HUES64 (cell line): ENCODE measurements around the gene BRME1.
A peak's percentile ranks its signal among the peaks of the same experiment; 100 is the strongest.

ENCODE experiments used
- H3K27ac ChIP-seq: 2 replicates; pipeline ENCODE4 v1.7.0; 2013; ENCODE audit warnings: low read depth, low read length, inconsistent platforms
- H3K27me3 ChIP-seq: 2 replicates; pipeline ENCODE4 v1.6.1; 2013; ENCODE audit warnings: mild to moderate bottlenecking, low read length; ENCODE audit not compliant: insufficient read depth
- H3K36me3 ChIP-seq: 2 replicates; pipeline ENCODE4 v1.6.1; 2013; ENCODE audit warnings: mild to moderate bottlenecking, low read length; ENCODE audit not compliant: insufficient read depth
- H3K4me1 ChIP-seq: 2 replicates; pipeline ENCODE4 v1.6.1; 2013; ENCODE audit warnings: mild to moderate bottlenecking, low read length, moderate library complexity; ENCODE audit not compliant: insufficient read depth
- H3K4me3 ChIP-seq: 2 replicates; pipeline ENCODE4 v1.5.1; 2013; ENCODE audit warnings: mild to moderate bottlenecking, low read length, moderate library complexity
- H3K9ac ChIP-seq: 2 replicates; pipeline ENCODE4 v1.6.1; 2013; ENCODE audit warnings: mild to moderate bottlenecking, low read depth, low read length
- H3K9me3 ChIP-seq: 2 replicates; pipeline ENCODE4 v1.6.1; 2013; ENCODE audit warnings: low read depth, low read length; ENCODE audit not compliant: insufficient read depth
- WGBS: fragments of 150-250, 120-280 bp; methylation state at CpG from one replicate; pipeline ENCODE4 v1.1.7; 2013; ENCODE audit warnings: missing lambda C conversion rate; 5-methylcytosine and 5-hydroxymethylcytosine counted together

Gene BRME1

DNA sequence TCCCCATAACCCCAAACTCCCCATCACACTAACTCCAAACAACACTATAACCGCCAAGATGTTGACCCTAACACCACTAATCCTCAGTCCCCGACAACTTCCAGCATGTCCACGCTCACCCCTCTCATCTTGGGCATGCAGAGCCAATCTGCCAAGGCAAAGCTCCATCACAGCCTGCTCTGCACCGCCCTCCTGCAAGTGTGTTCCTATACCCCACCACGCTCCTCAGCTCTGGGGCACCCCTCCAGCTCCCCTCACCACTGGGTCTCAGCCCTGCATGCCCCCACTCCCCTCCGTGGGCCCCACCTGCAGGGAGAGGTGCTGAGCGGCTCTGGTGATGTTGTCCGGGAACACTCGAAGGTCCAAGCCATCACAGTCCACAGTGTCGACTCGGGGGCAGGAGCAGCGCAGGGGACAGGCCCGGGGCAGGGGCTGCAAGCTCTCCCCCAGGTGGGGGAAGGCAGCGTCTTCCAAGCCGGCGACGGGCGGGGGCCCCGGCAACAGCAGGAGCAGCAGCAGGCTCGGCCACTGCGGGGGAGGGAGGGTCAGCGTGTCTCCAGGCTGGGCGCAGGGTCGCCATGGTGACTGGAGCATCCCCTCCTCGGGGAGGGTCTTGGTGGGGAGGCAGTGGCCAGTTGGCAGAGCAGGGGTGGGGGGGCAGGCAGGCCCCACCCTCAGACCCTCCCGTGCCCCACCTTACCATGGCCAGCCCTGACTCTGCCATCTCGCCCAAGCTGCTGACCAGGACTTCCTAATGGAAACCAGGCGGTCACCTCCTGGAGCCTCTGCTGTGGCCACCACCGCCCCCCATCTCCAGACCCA is 31.8 kb upstream of the BRME1 start:
- Histone ChIP-seq H3K9ac (no peak overlapping the region), H3K27me3 (peaks cover 2% of the 10 kb centered on the region; the same call in 1 of the 2 replicates), H3K36me3 (no peaks in the 10 kb centered on the region), H3K4me3 (peak overlapping the region; percentile 13; the same call in 1 of the 2 replicates), H3K9me3 (no peaks in the 10 kb centered on the region; the same call in 1 of the 2 replicates), H3K4me1 (peaks cover 14% of the 10 kb centered on the region), H3K27ac (no peak overlapping the region)
- 36% methylated on average over 28 of the region's 29 CpGs for WGBS

DNA sequence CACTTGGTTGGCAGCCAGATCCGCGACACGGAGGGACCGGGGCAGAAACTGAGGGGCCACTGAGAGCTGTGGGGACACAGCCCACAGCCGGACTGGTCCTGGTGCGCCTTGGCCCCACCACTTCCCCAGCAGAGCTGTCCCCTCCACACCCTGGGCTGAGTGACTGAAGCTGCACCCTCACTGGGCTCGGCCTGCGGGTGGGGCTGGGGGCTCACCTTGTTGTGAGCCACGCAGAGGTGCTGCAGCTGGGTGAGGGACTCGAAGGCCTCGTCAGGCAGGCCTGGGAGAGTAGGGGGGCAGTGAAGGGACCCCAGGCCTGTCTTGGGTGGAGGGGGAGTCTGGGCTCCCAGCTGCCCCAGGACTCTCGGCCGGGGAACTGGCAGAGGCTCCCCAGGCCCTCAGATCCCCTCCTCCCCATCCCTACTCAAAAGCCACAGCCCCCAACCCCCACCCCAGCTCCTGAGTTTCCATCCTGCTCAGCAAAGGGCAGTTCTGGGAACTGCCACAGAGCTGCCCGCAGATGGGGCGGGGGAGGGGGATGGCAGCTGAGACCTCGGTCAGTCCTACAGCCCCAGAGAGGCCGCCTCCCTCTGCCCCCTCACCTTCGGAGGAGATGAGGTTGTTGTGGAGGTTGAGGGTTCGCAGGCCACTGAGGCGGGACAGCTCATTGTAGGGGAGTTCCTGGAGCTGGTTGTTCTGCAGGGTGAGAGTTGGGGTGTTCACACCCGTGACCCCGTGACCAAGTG is 30.0 kb upstream of the BRME1 start:
- Histone ChIP-seq H3K9ac (no peak overlapping the region), H3K27me3 (peaks cover 2% of the 10 kb centered on the region; the same call in 1 of the 2 replicates), H3K36me3 (no peaks in the 10 kb centered on the region), H3K4me3 (no peak overlapping the region), H3K27ac (peak overlapping the region; percentile 37; the same call in 1 of the 2 replicates), H3K9me3 (no peaks in the 10 kb centered on the region), H3K4me1 (peaks cover 14% of the 10 kb centered on the region)
- 69% methylated on average over 21 of the region's 22 CpGs for WGBS

DNA sequence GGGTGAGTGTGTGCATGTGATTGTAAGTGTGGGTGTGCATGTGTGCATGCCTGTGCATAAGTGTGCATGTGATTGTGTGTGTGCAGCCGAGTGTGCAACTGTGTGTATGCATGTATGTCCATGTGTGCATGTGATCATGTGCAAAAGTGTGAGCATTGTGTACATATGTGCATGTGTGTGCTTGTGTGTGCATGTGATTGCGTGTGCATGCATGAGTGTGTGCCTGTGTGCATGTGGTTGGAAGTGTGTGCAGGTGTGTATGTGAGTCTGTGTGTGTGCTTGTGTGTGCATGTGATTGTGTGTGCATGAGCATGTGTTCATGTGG is 28.8 kb upstream of the BRME1 start:
- Histone ChIP-seq H3K4me1 (peaks cover 14% of the 10 kb centered on the region), H3K27ac (no peak overlapping the region), H3K36me3 (no peaks in the 10 kb centered on the region), H3K27me3 (peaks cover 2% of the 10 kb centered on the region; the same call in 1 of the 2 replicates), H3K4me3 (no peak overlapping the region), H3K9me3 (no peaks in the 10 kb centered on the region), H3K9ac (no peak overlapping the region)
- WGBS, result 93% methylated on average over 2 of the region's 2 CpGs

DNA sequence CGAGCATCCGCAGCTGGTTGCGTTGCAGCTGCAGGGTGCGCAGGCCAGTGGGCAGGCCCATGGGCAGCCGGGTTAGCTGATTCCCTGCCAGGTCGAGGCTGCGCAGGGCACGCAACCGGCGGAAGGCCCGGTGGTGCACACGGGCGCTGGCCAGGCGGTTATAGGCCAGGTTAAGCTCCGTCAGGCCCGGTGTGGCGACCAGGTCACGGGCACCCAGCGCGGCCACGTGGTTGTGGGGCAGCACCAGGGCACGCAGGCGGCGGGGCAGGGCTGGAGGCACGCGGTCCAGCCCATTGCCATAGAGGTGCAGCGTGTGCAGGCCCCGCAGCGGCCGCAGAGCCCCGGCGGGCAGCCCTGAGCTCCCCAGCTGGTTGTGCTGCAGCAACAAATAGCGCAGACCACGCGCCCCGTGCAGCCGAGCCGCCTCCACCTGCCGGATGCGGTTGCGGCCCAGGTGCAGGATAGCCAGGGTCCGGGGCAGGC is 27.0 kb upstream of the BRME1 start:
- Histone ChIP-seq H3K9me3 (no peaks in the 10 kb centered on the region), H3K4me1 (peaks cover 14% of the 10 kb centered on the region), H3K4me3 (no peak overlapping the region), H3K9ac (no peak overlapping the region), H3K36me3 (peaks cover 5% of the 10 kb centered on the region), H3K27me3 (no peaks in the 10 kb centered on the region), H3K27ac (no peak overlapping the region)
- 95% methylated on average over 42 of the region's 42 CpGs for WGBS

DNA sequence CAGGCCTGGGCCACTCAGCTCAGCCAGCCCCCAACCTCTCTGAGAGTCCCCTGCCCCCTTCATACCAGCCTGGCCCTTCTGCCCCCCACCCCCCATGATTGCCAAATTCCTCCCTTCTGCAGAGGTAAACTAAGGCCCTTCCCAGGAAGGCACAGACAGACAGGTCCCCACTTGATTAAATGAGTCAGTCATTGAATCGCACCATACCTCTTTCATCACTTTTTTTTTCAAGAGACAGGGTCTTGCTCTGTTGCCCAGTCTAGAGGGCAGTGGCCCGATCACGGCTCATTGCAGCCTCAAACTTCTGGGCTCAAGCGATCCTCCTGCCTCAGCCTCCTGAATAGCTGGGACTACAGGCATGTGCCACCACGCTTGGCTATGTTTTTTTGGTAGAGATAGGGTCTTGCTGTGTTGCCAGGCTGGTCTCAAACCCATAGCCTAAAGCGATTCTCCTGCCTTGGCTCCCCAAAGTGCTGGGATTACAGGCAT is 26.3 kb upstream of the BRME1 start:
- 95% methylated on average over 6 of the region's 6 CpGs for WGBS
- no peak overlapping the region for H3K4me3 ChIP-seq
- H3K36me3 ChIP-seq, result peaks cover 8% of the 10 kb centered on the region
- peaks cover 8% of the 10 kb centered on the region for H3K4me1 ChIP-seq
- H3K27me3 ChIP-seq, result no peaks in the 10 kb centered on the region
- H3K9me3 ChIP-seq, result no peaks in the 10 kb centered on the region
- H3K9ac ChIP-seq, result no peak overlapping the region
- H3K27ac ChIP-seq, result no peak overlapping the region

DNA sequence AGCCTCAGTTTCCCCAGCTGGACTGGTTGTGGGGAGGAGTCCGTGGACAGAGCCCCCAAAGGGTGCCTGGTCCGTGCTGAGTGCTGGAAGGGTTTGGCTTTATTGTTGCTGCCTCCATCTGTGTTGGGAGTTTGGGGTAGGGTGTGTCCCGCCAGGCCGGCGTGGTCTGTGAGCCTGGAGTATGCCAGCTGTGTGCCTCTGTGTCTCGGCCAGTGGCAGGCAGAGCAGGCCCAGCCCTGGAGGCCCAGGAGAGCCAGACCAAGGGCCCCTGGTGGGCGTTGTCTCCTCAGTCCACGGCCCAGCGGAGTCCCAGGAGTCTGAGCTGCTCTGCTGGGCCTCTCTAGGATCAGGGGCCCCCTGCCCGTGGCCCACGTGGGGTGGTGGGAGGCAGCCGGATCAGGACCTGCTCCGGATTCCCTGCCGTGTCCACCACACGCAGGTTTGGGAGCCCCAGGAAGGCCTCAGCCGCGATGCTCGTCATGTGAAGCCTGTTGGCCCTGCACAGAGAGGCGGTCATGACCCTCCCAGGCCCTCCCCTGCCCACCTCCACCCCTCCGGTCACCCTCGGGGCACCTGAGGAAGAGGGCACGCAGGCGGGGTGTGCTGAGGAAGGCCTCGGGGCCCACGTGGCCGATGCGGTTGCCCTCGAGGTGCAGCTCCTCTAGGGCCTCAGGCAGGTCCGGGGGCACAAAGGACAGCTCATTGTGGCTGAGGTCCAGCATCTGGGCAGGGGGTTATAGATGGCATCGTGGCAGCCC is 25.7 kb upstream of the BRME1 start:
- H3K36me3 ChIP-seq, result peaks cover 14% of the 10 kb centered on the region
- H3K9ac ChIP-seq, result no peak overlapping the region
- WGBS, result 93% methylated on average over 30 of the region's 30 CpGs
- H3K4me3 ChIP-seq, result no peak overlapping the region
- H3K4me1 ChIP-seq, result peaks cover 8% of the 10 kb centered on the region
- no peaks in the 10 kb centered on the region for H3K9me3 ChIP-seq
- no peaks in the 10 kb centered on the region for H3K27me3 ChIP-seq
- H3K27ac ChIP-seq, result no peak overlapping the region

DNA sequence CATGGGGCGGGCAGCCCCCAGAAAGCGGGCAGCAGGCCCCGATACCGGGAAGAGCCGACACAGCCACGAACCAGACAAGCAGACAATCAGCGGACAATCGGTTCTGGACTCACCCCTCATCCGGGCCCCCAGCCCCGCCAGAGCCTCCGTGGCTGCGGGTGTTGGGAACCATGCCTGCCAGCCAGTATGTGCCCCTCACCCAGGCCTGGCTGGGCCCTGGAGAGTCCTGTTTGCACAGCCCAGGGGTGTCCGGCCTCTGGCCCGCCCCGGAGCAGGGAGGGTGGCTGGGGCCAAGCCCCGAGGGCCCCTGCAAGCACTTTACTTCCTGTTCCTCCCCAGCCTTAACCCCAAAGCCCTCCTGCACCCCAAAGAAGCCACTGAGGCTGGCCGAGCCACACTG is 24.5 kb upstream of the BRME1 start:
- H3K4me3 ChIP-seq, result no peak overlapping the region
- no peaks in the 10 kb centered on the region for H3K9me3 ChIP-seq
- peaks cover 21% of the 10 kb centered on the region for H3K36me3 ChIP-seq
- H3K27me3 ChIP-seq, result no peaks in the 10 kb centered on the region
- H3K27ac ChIP-seq, result no peak overlapping the region
- no peak overlapping the region for H3K9ac ChIP-seq
- WGBS, result 92% methylated on average over 17 of the region's 17 CpGs
- H3K4me1 ChIP-seq, result no peaks in the 10 kb centered on the region

DNA sequence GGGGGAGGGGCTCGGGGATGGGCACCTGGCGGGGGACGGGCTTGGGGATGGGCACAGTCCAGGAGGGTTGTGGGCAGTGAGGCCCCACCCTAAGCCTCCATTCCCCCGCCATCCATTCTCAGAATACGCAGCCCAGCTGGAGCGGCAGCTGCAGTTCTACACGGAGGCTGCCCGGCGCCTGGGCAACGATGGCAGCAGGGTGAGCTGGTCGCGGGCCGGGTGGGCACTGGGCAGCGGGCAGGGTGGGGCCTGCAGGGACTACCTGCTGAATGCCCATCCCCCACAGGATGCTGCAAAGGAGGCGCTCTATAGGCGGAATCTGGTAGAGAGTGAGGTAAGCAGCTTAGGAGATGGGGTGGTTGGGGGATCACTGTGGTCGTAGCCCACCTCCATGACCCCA is 24.0 kb upstream of the BRME1 start:
- 96% methylated on average over 15 of the region's 17 CpGs for WGBS
- H3K27ac ChIP-seq, result no peak overlapping the region

DNA sequence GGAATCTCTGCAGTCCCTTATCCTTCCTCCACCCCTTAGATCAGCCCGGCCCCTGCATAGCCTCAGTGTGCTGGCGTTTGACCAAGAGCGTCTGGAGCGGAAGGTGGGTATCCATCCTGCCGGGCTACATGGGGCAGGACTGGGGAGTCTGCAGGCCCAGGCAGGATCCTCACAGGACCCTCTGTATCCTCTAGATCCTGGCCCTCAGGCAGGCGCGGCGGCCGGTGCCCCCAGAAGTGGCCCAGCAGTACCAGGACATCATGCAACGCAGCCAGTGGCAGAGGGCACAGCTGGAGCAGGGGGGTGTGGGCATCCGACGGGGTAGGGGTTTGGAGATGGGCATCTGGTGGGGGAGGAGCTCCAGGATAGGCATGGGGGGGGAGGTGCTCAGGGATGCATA is 23.4 kb upstream of the BRME1 start:
- H3K9me3 ChIP-seq, result no peaks in the 10 kb centered on the region
- H3K27ac ChIP-seq, result no peak overlapping the region
- H3K27me3 ChIP-seq, result no peaks in the 10 kb centered on the region
- no peak overlapping the region for H3K9ac ChIP-seq
- no peak overlapping the region for H3K4me3 ChIP-seq
- H3K4me1 ChIP-seq, result no peaks in the 10 kb centered on the region
- WGBS, result 95% methylated on average over 12 of the region's 12 CpGs
- peaks cover 31% of the 10 kb centered on the region for H3K36me3 ChIP-seq

More for the DNA sequence above, 24.0 kb upstream of the BRME1 start:
- no peaks in the 10 kb centered on the region for H3K27me3 ChIP-seq
- peaks cover 25% of the 10 kb centered on the region for H3K36me3 ChIP-seq
- H3K4me1 ChIP-seq, result no peaks in the 10 kb centered on the region
- H3K4me3 ChIP-seq, result no peak overlapping the region
- H3K9ac ChIP-seq, result no peak overlapping the region
- H3K9me3 ChIP-seq, result no peaks in the 10 kb centered on the region

DNA sequence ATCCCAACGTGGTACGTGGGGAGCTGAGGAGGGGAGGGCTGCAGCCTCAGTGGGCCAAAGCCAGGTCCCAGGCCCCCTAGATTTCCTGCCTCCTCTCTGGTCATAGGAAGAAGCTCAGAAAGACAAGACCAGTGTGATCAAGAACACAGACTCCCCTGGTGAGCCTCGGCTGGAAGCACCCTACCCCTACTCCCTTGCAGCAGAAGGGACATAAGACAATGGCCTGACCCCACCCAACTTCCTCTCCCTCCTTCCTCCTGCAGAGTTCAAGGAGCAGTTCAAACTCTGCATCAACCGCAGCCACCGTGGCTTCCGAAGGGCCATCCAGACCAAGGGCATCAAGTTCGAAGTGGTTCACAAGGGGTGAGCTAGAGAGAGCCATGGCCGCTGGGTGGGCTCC is 20.8 kb upstream of the BRME1 start:
- Histone ChIP-seq H3K36me3 (peaks cover 48% of the 10 kb centered on the region), H3K9me3 (no peaks in the 10 kb centered on the region), H3K27ac (no peak overlapping the region), H3K27me3 (no peaks in the 10 kb centered on the region), H3K4me1 (no peaks in the 10 kb centered on the region), H3K4me3 (no peak overlapping the region), H3K9ac (no peak overlapping the region)
- 97% methylated on average over 8 of the region's 8 CpGs for WGBS

DNA sequence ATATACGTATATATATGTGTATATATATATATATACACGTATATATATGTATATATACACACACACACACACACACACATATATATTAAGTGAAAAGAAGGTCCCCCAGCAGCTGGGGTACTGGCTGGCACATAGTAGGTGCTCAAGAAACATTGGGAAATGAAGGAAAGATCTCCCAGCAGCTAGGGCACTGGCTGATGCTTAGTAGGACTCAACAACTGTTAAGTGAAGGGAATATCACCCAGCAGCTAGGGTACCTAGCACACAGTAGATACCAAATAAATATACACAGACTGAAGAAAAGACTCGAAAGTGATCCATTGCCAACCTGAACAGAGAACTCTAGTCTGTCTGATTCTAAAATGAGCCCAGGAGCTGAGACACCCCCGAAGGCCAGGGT is 20.1 kb upstream of the BRME1 start:
- H3K4me3 ChIP-seq, result no peak overlapping the region
- H3K27ac ChIP-seq, result no peak overlapping the region
- peaks cover 55% of the 10 kb centered on the region for H3K36me3 ChIP-seq
- H3K9me3 ChIP-seq, result peaks cover 3% of the 10 kb centered on the region
- no peaks in the 10 kb centered on the region for H3K4me1 ChIP-seq
- H3K27me3 ChIP-seq, result no peaks in the 10 kb centered on the region
- 94% methylated on average over 2 of the region's 4 CpGs for WGBS
- H3K9ac ChIP-seq, result no peak overlapping the region
